Heart left ventricle (tissue), 16 donors: ENCODE measurements around the gene DPP10. TPM values are rescaled to one million over a fixed set of nuclear protein-coding genes. Genes with fewer than 3 reads are reported as not detected.

Source experiments
- ATAC-seq, 4 donors: fragments of 200-7000 bp; cut with Tn5 transposase; one replicate each; pipeline ENCODE4 v1.9.1; 2020 to 2022; ENCODE audit warnings: moderate library complexity in 4 of 4, mild to moderate bottlenecking in 3 of 4, moderate number of reproducible peaks in 1 of 4
- DNase-seq, 5 donors: peaks; one replicate each; pipeline ENCODE4 v3.0.0-alpha.2; 2020
- H3K27ac ChIP-seq, 12 donors: fragments of 200-600 bp; sonication (generic) in 4 of 12; one replicate each; pipeline versions ENCODE4 v1.5.0 to v1.8.0; 2016 to 2022; ENCODE audit warnings: mild to moderate bottlenecking in 2 of 12
- H3K27me3 ChIP-seq, 9 donors: fragments of 200-600 bp; sonication (generic) in 2 of 9; one replicate each; pipeline versions ENCODE4 v1.5.1 to v1.8.0; 2016 to 2022; ENCODE audit warnings: mild to moderate bottlenecking in 3 of 9
- H3K36me3 ChIP-seq, 9 donors: fragments of 200-600 bp; sonication (generic) in 2 of 9; one replicate each; pipeline versions ENCODE4 v1.5.0 to v1.8.0; 2018 to 2022; ENCODE audit warnings: mild to moderate bottlenecking in 2 of 9
- H3K4me1 ChIP-seq, 12 donors: fragments of 200-600 bp; sonication (generic) in 4 of 12; one replicate each; pipeline versions ENCODE4 v1.5.0 to v1.8.0; 2016 to 2022; ENCODE audit warnings: mild to moderate bottlenecking in 3 of 12
- H3K4me3 ChIP-seq, 12 donors: fragments of 200-600 bp; sonication (generic) in 4 of 12; one replicate each; pipeline versions ENCODE4 v1.5.0 to v1.8.0; 2017 to 2022; ENCODE audit warnings: mild to moderate bottlenecking in 9 of 12, moderate library complexity in 4 of 12
- H3K9me3 ChIP-seq, 12 donors: fragments of 200-600 bp; sonication (generic) in 4 of 12; one replicate each; pipeline versions ENCODE4 v1.5.0 to v1.8.0; 2016 to 2022; ENCODE audit warnings: mild to moderate bottlenecking in 1 of 12
- POLR2A ChIP-seq, 2 donors: fragments of 450-650 bp; IDR thresholded peaks; one replicate each; pipeline ENCODE4 v1.6.1; 2017; ENCODE audit warnings: antibody characterized with exemption in 2 of 2, mild to moderate bottlenecking in 2 of 2, moderate library complexity in 2 of 2
- WGBS, 4 donors: extraction: QIAGEN DNeasy Blood & Tissue Kit in 2 of 4; methylation state at CpG; one replicate each; pipeline versions ENCODE4 v1.1.5 to v1.1.7; 2013 to 2018; 5-methylcytosine and 5-hydroxymethylcytosine counted together
- intact Hi-C, 10 donors: fragments of 100-400 bp; cut with DNase I; formaldehyde crosslinking; loops; one replicate each; pipeline versions ENCODE4 v1.11.1 to v1.14.2; 2022
- polyA plus RNA-seq, 2 donors: library from polyadenylated mRNA; stranded (reverse); fragments of 200-250 nt; gene quantifications; one replicate each; pipeline ENCODE4 v1.2.3, GENCODE V29; 2013
- total RNA-seq, 9 donors: library from RNA; depleted of rRNA in 2 of 9; stranded (reverse); fragments of >200 nt in 2 of 9; fragmentation: NEBNext Ultra II Directional in 3 of 9; extraction: Animal tissue kit (Norgen Biotek cat#: 25700) in 3 of 9; gene quantifications; one replicate each; pipeline versions ENCODE4 v1.1.0 to v1.2.4, GENCODE V29; 2016 to 2023
- TF ChIP-seq, protein P1 (sequence below), 12 donors: fragments of 200-600 bp; sonication (generic) in 4 of 12; IDR thresholded peaks; one replicate each; pipeline versions ENCODE4 v1.5.0 to v1.8.0; 2018 to 2022; ENCODE audit warnings: antibody characterized with exemption in 12 of 12, mild to moderate bottlenecking in 5 of 12
- donor health status: ischemic (EF 13 %, LVEDD 7.1; RV severe dilation, severe dysfunction).
- donor health status: healthy with polysubstance abuse.
- donor health status: DM: no; HTN: yes; CAD: no.
- donor health status: DM: no; HTN: no; CAD: no.
- donor health status: ischemic (EF 25% LVEDD 6.9; RV normal size, moderate dysfunction).
- donor health status: ischemic (EF 25% LVEDD 5.7; RV mildly dilated, moderate dysfunction).
- donor health status: healthy.
- donor health status: DM: yes; HTN: yes; CAD: no.
- donor health status: ischemic (EF 35%, LVEDD 5.7; RV mildly dilated, moderate dysfunction).
- donor health status: nonischemic (EF 11% LVEDD 7.7; RV severe dilation, severe dysfunction).
- donor health status: DM: yes; HTN: yes; CAD: no.
- donor health status: PGD.
- donor health status: ischemic (EF 29% LVEDD 5.4; RV normal size, mild dysfunction).
- donor health status: nonischemic (EF 23%, LVEDD 6.1; RV moderate dilation, normal function).

DPP10 gene
- total and polyA plus RNA-seq, 11 donors = 0.88 TPM; not detected in 10

- H3K27me3 ChIP-seq = no peaks in the 10 kb centered on the region
- H3K4me3 ChIP-seq = no peak overlapping the region
- TF ChIP-seq, protein P1, sequence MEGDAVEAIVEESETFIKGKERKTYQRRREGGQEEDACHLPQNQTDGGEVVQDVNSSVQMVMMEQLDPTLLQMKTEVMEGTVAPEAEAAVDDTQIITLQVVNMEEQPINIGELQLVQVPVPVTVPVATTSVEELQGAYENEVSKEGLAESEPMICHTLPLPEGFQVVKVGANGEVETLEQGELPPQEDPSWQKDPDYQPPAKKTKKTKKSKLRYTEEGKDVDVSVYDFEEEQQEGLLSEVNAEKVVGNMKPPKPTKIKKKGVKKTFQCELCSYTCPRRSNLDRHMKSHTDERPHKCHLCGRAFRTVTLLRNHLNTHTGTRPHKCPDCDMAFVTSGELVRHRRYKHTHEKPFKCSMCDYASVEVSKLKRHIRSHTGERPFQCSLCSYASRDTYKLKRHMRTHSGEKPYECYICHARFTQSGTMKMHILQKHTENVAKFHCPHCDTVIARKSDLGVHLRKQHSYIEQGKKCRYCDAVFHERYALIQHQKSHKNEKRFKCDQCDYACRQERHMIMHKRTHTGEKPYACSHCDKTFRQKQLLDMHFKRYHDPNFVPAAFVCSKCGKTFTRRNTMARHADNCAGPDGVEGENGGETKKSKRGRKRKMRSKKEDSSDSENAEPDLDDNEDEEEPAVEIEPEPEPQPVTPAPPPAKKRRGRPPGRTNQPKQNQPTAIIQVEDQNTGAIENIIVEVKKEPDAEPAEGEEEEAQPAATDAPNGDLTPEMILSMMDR (IDR thresholded peaks at IDR 0.05) = no peak
- TF ChIP-seq POLR2A (IDR thresholded peaks at IDR 0.05) = no peak
- no peak overlapping the region for H3K27ac ChIP-seq
- no peaks in the 10 kb centered on the region for H3K9me3 ChIP-seq
- H3K36me3 ChIP-seq = no peaks in the 10 kb centered on the region
- intact Hi-C loops = no loop called here
- H3K4me1 ChIP-seq = no peaks in the 10 kb centered on the region
- DNase-seq (no peak), ATAC-seq (no peak)
- 59 to 64% (median 61%) methylated on average over 6 of the region's 6 CpGs for WGBS, 4 donors
These were observed 188.7 kb downstream of the DPP10 start for GRCh38 chr2:114631146-114631545.

DNA sequence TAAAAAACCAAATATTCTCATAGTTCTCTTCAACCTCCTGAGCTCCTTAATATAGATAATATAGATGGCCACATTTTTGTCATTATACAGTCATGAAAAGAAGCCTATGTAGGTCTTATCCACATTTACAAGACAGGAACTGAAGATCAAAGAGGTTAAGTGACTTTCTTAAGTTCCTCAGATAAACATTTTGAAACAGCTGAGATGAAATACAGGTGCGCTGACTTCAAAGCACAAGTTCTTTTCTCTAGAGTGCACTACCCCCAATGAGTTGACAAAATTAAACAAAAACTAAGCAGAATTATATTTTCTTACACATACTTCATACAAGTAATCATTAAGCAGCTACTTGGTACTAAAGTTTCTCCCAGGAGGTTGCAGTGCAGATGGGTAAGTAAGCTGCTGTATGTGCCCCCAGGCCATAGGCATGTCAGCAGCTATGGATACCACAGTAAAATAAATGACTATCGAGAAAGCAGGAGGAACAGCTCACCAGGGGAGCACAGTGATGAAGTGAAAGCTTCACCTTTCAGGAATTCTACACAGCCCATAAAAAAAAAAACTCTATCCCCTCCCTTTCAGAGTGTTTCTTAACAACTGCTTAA is 199.8 kb downstream of the DPP10 start:
- no peaks in the 10 kb centered on the region for H3K27me3 ChIP-seq
- intact Hi-C loops = no loop called here
- WGBS, 4 donors = 31 to 59% (median 49%) methylated on average over 2 of the region's 2 CpGs

DNA sequence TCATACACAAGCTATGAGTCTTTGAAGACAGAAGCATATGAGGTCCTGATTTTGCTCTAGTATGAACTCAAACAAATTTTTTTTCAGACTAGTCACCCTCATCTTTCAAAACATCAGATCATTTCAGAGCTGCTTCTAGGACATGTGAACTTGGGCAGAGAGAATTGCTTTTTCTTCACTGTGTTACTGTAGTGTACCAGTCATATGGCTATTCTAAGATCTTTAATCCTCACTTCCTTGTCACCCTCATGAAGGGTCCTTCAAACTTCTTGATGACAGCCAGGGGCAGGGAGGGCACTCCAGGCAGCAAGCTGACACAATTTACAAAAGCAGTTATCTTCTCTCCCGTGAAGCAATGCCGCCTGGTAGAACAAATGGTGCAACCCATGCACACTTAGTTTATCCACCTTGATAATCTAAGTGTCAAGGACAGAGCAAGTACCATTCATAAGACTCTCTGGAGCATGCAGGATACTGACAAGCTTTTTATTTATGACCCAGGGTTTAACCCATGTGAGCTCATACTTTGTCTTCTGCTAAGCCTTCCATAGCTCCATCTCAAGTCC is 200.6 kb downstream of the DPP10 start:
- H3K36me3 ChIP-seq = no peaks in the 10 kb centered on the region
- 6 to 33% (median 30%) methylated on average over 2 of the region's 2 CpGs for WGBS, 4 donors
- peaks cover 0 to 6% (median under 1%) of the 10 kb centered on the region in 12 donors for H3K9me3 ChIP-seq
- TF ChIP-seq POLR2A (IDR thresholded peaks at IDR 0.05) = no peak
- TF ChIP-seq, protein P1 (IDR thresholded peaks at IDR 0.05) = no peak
- DNase-seq (no peak), ATAC-seq (no peak)
- intact Hi-C loops = no loop called here
- no peaks in the 10 kb centered on the region for H3K27me3 ChIP-seq
- no peak overlapping the region for H3K4me3 ChIP-seq
- H3K4me1 ChIP-seq = no peaks in the 10 kb centered on the region
- no peak overlapping the region for H3K27ac ChIP-seq

More for the DNA sequence above, 199.8 kb downstream of the DPP10 start:
- H3K9me3 ChIP-seq = peaks cover 0 to 12% (median 3%) of the 10 kb centered on the region in 12 donors
- H3K4me1 ChIP-seq = no peaks in the 10 kb centered on the region
- H3K36me3 ChIP-seq = no peaks in the 10 kb centered on the region
- no peak for DNase-seq
- ATAC-seq = no peak
- H3K27ac ChIP-seq = no peak overlapping the region
- no peak overlapping the region for H3K4me3 ChIP-seq
- TF ChIP-seq POLR2A (IDR thresholded peaks at IDR 0.05) = no peak
- TF ChIP-seq, protein P1 (IDR thresholded peaks at IDR 0.05) = no peak

- intact Hi-C loops = no loop called here
- H3K27ac ChIP-seq = no peak overlapping the region
- TF ChIP-seq, protein P1 (IDR thresholded peaks at IDR 0.05) = no peak
- TF ChIP-seq POLR2A (IDR thresholded peaks at IDR 0.05) = no peak
- DNase-seq (no peak), ATAC-seq (no peak)
- 61 to 69% (median 63%) methylated on average over 4 of the region's 4 CpGs for WGBS, 4 donors
- H3K36me3 ChIP-seq = no peaks in the 10 kb centered on the region
- no peaks in the 10 kb centered on the region for H3K4me1 ChIP-seq
- H3K4me3 ChIP-seq = no peak overlapping the region
- H3K9me3 ChIP-seq = peaks cover 0 to 4% (median 0%) of the 10 kb centered on the region in 12 donors
- H3K27me3 ChIP-seq = peaks cover 0 to 20% (median 0%) of the 10 kb centered on the region in 9 donors
These were observed 209.5 kb downstream of the DPP10 start for GRCh38 chr2:114651933-114652332.
